HL-60/S4 treated with phorbol 12-myristate 13-acetate at 8.2 ng/mL for 4 days and 3 days (cell line): ENCODE results near the gene GRK5.

ENCODE experiments used
- in situ Hi-C: fragments of 300-500 bp; cut with MboI; formaldehyde crosslinking; loops from 2 replicates; pipeline ENCODE4 v1.15.0; 2022; ENCODE audit warnings: low sequenced_read_pairs

The GRK5 gene

GRCh38 chr10:119488675-119489074, 281.3 kb downstream of the GRK5 start:
- in situ Hi-C loops, result no loop called here

DNA sequence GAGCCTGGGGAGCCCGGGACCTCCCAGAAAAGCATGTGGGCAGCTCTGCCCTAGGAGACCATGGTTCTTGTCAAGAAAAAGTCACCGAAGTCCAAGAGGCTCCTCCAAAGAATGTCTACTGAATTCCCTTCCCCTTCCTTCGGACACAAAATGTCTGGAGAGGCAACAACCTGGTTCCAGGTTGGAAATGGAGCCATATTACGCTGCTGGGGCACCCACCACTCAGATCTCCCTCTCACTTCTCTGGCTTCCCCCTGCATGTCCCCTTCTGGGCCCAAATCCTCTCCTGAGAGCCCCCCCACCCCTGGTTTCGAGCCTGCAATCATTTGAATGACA, 282.6 kb downstream of the GRK5 start:
- in situ Hi-C loops, result no loop called here

- in situ Hi-C loops, result no loop called here
Observed at GRCh38 chr10:119491966-119492757, 284.8 kb downstream of the GRK5 start.

DNA sequence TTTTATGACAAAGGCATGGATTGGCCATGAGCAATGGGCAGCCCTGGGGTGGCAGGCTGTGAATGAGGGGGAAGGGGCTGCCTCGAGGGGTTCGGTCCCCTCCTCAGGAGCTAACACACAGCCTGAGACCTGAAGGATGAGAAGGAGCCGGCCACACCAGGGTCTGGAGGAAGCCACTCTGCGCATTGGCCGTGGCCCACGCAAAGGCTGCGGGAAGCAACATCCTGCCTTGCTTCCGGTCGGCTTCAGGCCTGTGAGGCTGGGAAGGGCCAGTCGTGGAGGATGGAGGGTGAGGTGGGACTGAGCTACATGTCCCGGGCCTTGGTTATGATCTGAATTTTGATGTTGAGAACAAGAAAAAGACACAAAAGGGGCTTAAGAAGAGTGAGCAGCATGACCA, 285.8 kb downstream of the GRK5 start:
- in situ Hi-C loops, result no loop called here

DNA sequence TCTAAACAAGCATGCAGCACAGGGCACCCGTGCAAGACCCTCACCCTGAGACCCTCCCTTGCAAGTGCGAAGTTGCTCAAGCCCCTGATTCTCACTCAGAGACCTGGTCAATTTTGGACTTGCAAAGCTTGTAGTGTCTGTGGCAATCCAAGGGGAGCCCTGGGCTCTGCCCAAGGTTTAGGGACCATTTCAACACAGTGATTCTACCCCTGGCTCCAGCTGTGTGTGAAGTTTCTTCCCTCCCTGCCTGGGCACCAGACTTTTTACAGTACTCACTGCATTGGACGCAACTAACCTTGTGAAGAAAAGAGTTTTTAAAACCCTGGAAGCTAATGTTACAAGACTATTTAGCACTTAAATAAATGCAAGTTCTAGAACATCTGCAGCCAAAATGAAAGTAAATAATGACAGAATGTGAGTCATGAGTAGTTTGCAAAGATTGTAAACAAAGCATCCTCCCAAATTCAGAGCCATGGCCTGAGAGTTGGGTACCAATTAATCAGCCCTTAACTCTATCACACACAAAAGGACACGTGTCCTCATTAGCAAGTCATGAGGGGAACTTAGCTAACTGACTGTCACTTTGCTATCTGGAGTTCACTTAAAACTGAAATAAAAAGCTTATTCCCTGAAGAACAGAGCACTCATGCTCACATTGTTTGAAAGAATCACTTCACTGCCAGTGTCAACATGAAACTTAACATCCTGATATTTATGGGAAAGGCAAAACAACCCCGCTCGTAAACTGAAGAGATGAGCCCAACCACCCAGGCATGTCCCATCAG, 287.1 kb downstream of the GRK5 start:
- in situ Hi-C loops, result no loop called here

DNA sequence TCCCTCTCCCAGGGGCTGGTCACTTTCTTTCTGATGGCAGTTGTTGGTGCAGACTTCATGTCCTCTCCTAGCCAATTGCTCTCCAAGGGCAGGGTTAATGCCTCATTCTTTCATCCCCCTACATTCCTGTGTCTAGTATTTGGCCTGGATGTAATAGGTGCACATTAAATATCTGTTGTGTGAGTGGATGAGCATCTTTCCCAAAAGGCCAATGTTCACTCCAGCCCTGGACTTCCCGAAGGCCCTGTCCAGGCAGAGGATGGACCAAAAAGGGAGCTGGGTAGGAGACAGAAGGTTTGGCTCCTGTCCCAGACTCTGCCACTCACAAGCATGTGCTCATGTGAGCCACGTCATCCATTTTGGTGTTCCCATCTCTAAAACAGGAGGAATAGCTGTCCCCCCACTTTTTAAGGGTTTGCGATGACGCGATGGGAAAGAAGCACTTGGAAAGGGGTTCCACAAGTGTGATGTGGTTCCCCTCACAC, 287.7 kb downstream of the GRK5 start:
- in situ Hi-C loops, result no loop called here

- in situ Hi-C loops, result no loop called here
Observed at GRCh38 chr10:119495545-119495944, 288.2 kb downstream of the GRK5 start.

GRCh38 chr10:119496273-119496672, 288.9 kb downstream of the GRK5 start:
- in situ Hi-C loops, result no loop called here

- in situ Hi-C loops, result no loop called here
Observed at GRCh38 chr10:119497243-119497642, 289.9 kb downstream of the GRK5 start.

- in situ Hi-C loops, result no loop called here
Observed at GRCh38 chr10:119498889-119499676, 291.7 kb downstream of the GRK5 start.

- in situ Hi-C loops, result no loop called here
Observed at GRCh38 chr10:119499677-119500002, 292.3 kb downstream of the GRK5 start.

- in situ Hi-C loops, result no loop called here
Observed at GRCh38 chr10:119500123-119500795, 292.9 kb downstream of the GRK5 start.

GRCh38 chr10:119500821-119501220, 293.4 kb downstream of the GRK5 start:
- in situ Hi-C loops, result no loop called here

GRCh38 chr10:119501690-119502089, 294.3 kb downstream of the GRK5 start:
- in situ Hi-C loops, result no loop called here

- in situ Hi-C loops, result no loop called here
Observed at GRCh38 chr10:119502209-119502608, 294.8 kb downstream of the GRK5 start.

DNA sequence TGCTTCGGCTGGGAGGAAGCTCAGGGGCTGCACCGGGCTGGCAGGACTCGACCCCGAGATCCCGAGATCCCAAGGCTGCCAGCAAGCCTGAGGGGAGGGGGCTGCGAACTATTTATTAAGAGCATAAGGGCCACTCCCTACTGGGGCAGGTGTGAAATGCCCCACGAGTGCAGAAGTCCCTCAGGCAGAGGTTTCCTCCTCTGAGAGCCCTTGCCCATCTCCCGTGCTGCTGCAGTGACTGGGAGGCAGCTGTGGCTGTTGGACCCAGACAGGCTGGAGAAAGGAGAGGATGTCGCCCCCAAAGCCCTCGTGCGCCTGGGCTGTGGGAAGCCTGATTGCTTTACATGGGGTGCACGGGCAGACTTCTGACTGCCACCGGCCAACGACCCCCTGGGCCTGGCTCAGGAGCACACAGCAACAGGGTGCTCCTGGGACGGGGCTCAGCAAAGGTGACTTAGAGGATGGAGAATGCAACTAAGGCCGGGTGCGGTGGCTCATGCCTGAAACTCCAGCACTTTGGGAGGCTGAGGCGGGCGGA, 295.3 kb downstream of the GRK5 start:
- in situ Hi-C loops, result no loop called here

DNA sequence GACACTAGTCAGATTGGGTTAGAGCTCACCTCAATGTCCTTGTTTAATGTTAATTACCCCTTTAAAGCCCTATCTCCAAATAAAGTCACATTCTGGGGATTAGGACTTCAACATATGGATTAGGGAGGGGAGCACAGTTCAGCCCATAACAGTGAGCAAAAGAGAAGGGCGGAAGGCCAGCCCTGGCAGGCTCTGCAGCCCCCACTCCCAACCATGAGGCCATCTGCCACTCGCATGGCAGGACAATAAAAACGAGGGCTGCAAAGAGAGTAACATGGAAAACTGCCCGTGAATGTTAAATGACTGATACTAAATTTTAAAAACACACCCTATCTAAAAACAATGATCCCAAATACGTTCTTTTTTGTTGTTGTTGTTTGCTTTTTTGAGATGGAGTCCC, 296.4 kb downstream of the GRK5 start:
- in situ Hi-C loops, result no loop called here

DNA sequence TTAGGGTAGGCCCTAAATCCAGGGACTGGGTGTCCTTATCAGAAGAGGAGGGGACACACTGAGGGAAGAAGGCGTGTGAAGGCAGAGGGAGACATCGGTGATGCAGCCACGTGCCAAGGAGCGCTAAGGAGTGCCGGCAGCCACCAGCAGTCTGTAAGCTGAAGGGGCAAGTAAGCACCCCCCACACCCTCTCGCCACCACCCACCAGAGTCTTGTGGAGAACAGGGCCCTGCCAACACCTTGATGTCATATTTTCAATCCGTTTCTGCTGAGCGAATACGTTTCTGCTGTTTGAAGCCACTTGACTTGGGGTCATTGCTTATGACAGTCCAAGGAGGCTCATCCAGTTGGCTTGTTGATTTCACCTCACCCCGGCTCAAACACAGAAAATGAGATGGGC, 297.3 kb downstream of the GRK5 start:
- in situ Hi-C loops, result no loop called here

GRCh38 chr10:119505131-119505551, 297.8 kb downstream of the GRK5 start:
- in situ Hi-C loops, result no loop called here
